ENCODE measurements around the gene C19orf38.
A peak's percentile ranks its signal among the peaks of the same experiment; 100 is the strongest.

C19orf38 gene

GRCh38 chr19:10881403-10882107 lies 33.3 kb downstream of the C19orf38 start:
- Mint-ChIP-seq H3K36me3 (ENCODE audit: low read depth) (no peaks in the 10 kb centered on the region), H3K9me3 (no peaks in the 10 kb centered on the region), H3K27ac (peak overlapping the region; percentile 20 to 66 (median 20)), H3K4me1 (peaks cover 39% of the 10 kb centered on the region), H3K4me3 (peak overlapping the region in 1 of 3 experiments; percentile 60), H3K27me3 (ENCODE audit: low read depth) (no peaks in the 10 kb centered on the region)
- TF ChIP-seq CTCF (IDR thresholded peaks at IDR 0.05; ENCODE audit: unreplicated experiment in 3 of 3), result no peak

GRCh38 chr19:10882108-10882457 lies 33.9 kb downstream of the C19orf38 start:
- TF ChIP-seq CTCF (IDR thresholded peaks at IDR 0.05; ENCODE audit: unreplicated experiment in 3 of 3), result no peak
- Mint-ChIP-seq H3K9me3 (no peaks in the 10 kb centered on the region), H3K27me3 (ENCODE audit: low read depth) (no peaks in the 10 kb centered on the region), H3K4me1 (peaks cover 36% of the 10 kb centered on the region), H3K36me3 (ENCODE audit: low read depth) (no peaks in the 10 kb centered on the region), H3K27ac (peak overlapping the region in 1 of 3 experiments; percentile 20), H3K4me3 (no peak overlapping the region)

DNA sequence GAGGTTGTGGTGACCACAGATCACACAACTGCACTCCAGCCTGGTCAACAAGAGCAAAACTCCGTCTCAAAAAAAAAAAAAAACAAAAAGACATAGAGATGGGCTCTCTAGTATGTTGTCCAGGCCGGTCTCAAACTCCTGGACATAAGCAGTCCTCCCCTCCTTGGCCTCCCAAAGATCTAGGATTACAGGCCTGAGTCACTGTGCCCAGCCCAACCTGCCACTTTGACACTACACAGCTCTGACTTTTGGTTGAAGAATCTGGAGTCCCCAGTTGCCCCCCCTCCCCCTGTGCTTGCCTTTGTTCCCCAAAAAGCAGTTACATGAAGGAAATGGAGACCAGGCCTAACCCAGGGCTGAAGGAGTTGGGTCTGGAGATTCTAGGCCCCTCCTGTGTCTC lies 36.1 kb downstream of the C19orf38 start:
- Mint-ChIP-seq H3K27ac (peak overlapping the region in 1 of 3 experiments; percentile 96), H3K27me3 (ENCODE audit: low read depth) (no peaks in the 10 kb centered on the region), H3K4me3 (no peak overlapping the region), H3K4me1 (peaks cover 42% of the 10 kb centered on the region), H3K36me3 (ENCODE audit: low read depth) (no peaks in the 10 kb centered on the region), H3K9me3 (no peaks in the 10 kb centered on the region)
- no peak for TF ChIP-seq CTCF (IDR thresholded peaks at IDR 0.05; ENCODE audit: unreplicated experiment in 3 of 3)

GRCh38 chr19:10885201-10886169 lies 37.3 kb downstream of the C19orf38 start:
- TF ChIP-seq CTCF (IDR thresholded peaks at IDR 0.05; ENCODE audit: unreplicated experiment in 3 of 3), result no peak
- peaks cover 40% of the 10 kb centered on the region for H3K4me1 Mint-ChIP-seq
- H3K27me3 Mint-ChIP-seq (ENCODE audit: low read depth), result no peaks in the 10 kb centered on the region
- H3K36me3 Mint-ChIP-seq (ENCODE audit: low read depth), result no peaks in the 10 kb centered on the region
- H3K9me3 Mint-ChIP-seq, result no peaks in the 10 kb centered on the region
- H3K27ac Mint-ChIP-seq, result peak overlapping the region; percentile 77 to 96 (median 92)
- H3K4me3 Mint-ChIP-seq, result peak overlapping the region in 1 of 3 experiments; percentile 25

GRCh38 chr19:10887616-10888367 lies 39.6 kb downstream of the C19orf38 start:
- TF ChIP-seq CTCF (IDR thresholded peaks at IDR 0.05; ENCODE audit: unreplicated experiment in 3 of 3), result no peak
- Mint-ChIP-seq H3K9me3 (no peaks in the 10 kb centered on the region), H3K27me3 (ENCODE audit: low read depth) (no peaks in the 10 kb centered on the region), H3K36me3 (ENCODE audit: low read depth) (no peaks in the 10 kb centered on the region), H3K27ac (peak overlapping the region; percentile 70 to 90 (median 80)), H3K4me3 (no peak overlapping the region), H3K4me1 (peaks cover 46% of the 10 kb centered on the region)

Measured in nephron (organoid).